RWPE2 (cell line): ENCODE measurements around the gene WDR64.

Source experiments
- ATAC-seq: fragments of 200-7000 bp; cut with Tn5 transposase; 3 replicates; pipeline ENCODE4 v1.9.1; 2021; ENCODE audit warnings: low read depth
- DNase-seq: peaks from one replicate; pipeline ENCODE4 v3.0.0-alpha.2; 2020; ENCODE audit warnings: low spot score
- H3K27ac ChIP-seq: fragments of 450-650 bp; 2 replicates; pipeline ENCODE4 v1.5.1; 2017; ENCODE audit warnings: mild to moderate bottlenecking; ENCODE audit not compliant: poor library complexity, severe bottlenecking
- H3K27me3 ChIP-seq: fragments of 250-450 bp; sonication (Bioruptor Pico); 2 replicates; pipeline ENCODE4 v1.5.1; 2021; ENCODE audit warnings: mild to moderate bottlenecking, moderate library complexity; ENCODE audit not compliant: insufficient read depth, poor library complexity, severe bottlenecking
- H3K36me3 ChIP-seq: fragments of 250-450 bp; sonication (Bioruptor Pico); 2 replicates; pipeline ENCODE4 v1.5.1; 2020; ENCODE audit warnings: low read depth, mild to moderate bottlenecking, moderate library complexity
- H3K4me1 ChIP-seq: fragments of 250-450 bp; sonication (Bioruptor Pico); 2 replicates; pipeline ENCODE4 v1.5.1; 2021; ENCODE audit warnings: mild to moderate bottlenecking, moderate library complexity; ENCODE audit not compliant: insufficient read depth, poor library complexity, severe bottlenecking
- H3K4me3 ChIP-seq: fragments of 250-450 bp; sonication (Bioruptor Pico); 2 replicates; pipeline ENCODE4 v1.5.1; 2021; ENCODE audit warnings: mild to moderate bottlenecking, moderate library complexity; ENCODE audit not compliant: severe bottlenecking
- H3K9me3 ChIP-seq: fragments of 250-450 bp; sonication (Bioruptor Pico); 2 replicates; pipeline ENCODE4 v1.5.1; 2021; ENCODE audit warnings: mild to moderate bottlenecking, moderate library complexity; ENCODE audit not compliant: severe bottlenecking
- CTCF ChIP-seq: fragments of 450-650 bp; IDR thresholded peaks from one replicate; pipeline ENCODE4 v1.5.1; 2017; ENCODE audit warnings: mild to moderate bottlenecking, moderate library complexity; ENCODE audit not compliant: poor library complexity, severe bottlenecking

Gene WDR64

GRCh38 chr1:241612533-241613477, 39.3 kb upstream of the WDR64 start:
- H3K27me3 ChIP-seq: no peaks in the 10 kb centered on the region
- H3K4me1 ChIP-seq: peaks cover 32% of the 10 kb centered on the region
- DNase-seq (no peak), ATAC-seq (peak; percentile 36; the same call in 1 of the 3 replicates)
- peak overlapping the region; percentile 41 for H3K27ac ChIP-seq
- no peak overlapping the region for H3K4me3 ChIP-seq
- no peaks in the 10 kb centered on the region for H3K9me3 ChIP-seq
- no peak for TF ChIP-seq CTCF
- H3K36me3 ChIP-seq: no peaks in the 10 kb centered on the region

- TF ChIP-seq CTCF: no peak
- ATAC-seq: no peak
- no peaks in the 10 kb centered on the region for H3K9me3 ChIP-seq
- no peak overlapping the region for H3K4me3 ChIP-seq
- peaks cover 21% of the 10 kb centered on the region for H3K4me1 ChIP-seq
- H3K36me3 ChIP-seq: no peaks in the 10 kb centered on the region
- no peaks in the 10 kb centered on the region for H3K27me3 ChIP-seq
- no peak for DNase-seq
- H3K27ac ChIP-seq: no peak overlapping the region
These were observed 37.9 kb upstream of the WDR64 start for GRCh38 chr1:241614144-241614543.

DNA sequence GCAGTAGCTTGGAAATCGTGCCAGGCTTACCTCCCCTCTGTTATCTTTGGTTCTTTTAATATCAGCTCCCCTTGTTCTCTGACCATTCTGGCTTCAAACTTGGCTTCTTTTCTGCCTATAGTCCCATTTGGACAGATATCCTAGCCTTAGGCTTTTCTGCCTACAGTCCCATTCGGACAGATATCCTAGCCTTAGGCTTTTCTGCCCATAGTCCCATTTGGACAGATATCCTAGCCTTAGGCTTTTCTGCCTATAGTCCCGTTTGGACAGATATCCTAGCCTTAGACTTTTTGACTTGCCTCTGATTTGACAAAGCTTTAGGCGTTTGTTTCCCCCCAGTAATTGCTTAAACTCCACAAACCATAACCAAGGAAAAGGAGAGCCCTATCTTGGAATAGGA, 37.5 kb upstream of the WDR64 start:
- DNase-seq (no peak), ATAC-seq (no peak)
- no peak overlapping the region for H3K4me3 ChIP-seq
- no peaks in the 10 kb centered on the region for H3K36me3 ChIP-seq
- no peaks in the 10 kb centered on the region for H3K27me3 ChIP-seq
- H3K9me3 ChIP-seq: no peaks in the 10 kb centered on the region
- H3K27ac ChIP-seq: no peak overlapping the region
- H3K4me1 ChIP-seq: peaks cover 21% of the 10 kb centered on the region
- TF ChIP-seq CTCF: no peak

DNA sequence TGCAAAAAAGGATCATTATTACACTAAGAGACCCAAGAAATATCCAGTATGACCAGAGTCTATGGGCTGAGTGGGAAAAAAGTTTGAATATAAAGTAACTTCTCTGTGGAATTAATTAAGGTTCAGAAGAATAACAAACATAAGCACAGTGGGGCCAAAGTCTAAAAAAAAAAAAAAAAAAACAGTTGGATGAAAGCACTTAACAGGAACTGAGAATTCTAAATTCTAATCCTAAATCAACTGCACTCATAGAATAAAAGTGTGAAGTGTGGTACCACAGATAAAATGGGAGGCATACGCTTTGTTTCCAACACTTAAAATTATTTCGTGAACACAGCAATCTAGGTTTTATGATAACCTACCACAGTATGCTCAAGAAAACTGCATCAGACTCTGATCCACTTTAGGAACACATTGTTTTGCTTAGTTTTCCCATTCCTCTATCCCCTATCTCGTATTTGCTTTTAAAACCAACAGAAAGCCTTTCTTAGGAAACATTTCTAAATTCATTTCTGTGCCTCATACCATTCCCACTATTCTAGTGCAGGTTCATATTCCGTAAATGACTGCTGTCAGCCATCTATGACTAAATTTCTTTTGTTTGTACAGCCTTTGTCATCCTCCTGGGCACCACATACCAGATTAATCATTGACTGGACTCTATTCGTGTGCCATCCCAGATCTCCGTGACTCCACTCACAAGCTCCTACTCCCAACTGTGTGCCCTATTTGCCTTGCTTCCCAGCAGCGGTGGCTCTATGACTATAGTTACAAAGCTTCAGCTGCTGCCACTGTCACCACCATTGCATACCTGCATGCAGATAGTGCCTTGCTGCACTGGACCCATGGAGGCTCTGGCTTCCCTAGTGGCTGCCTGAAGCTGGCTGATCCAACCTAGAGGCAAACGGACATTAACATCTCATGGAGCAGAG, 36.8 kb upstream of the WDR64 start:
- Histone ChIP-seq H3K4me1 (peaks cover 15% of the 10 kb centered on the region), H3K27ac (no peak overlapping the region), H3K4me3 (no peak overlapping the region), H3K9me3 (no peaks in the 10 kb centered on the region), H3K27me3 (no peaks in the 10 kb centered on the region), H3K36me3 (no peaks in the 10 kb centered on the region)
- DNase-seq: no peak
- ATAC-seq: peak; percentile 71
- no peak for TF ChIP-seq CTCF
